HG02623 (cell line): ENCODE measurements around the gene CD302.
"Not testable (repeated sequence)": the region's sequence is repeated elsewhere in the genome, so short reads cannot be mapped to it uniquely, and the experiment has no call there.

Experiments
- ATAC-seq: cut with Tn5 transposase; IDR thresholded peaks from one replicate; pipeline ENCODE4 v1.9.1; 2021; ENCODE audit warnings: moderate library complexity; ENCODE audit not compliant: unreplicated experiment

The CD302 gene

GRCh38 chr2:159797543-159798375 lies at the start of gene CD302:
Gene CD302 (minus strand): TSS chr2:159798208. CDS start chr2:159798198, 10 bp downstream.
- ATAC-seq = peak; percentile 37

- no peak for ATAC-seq
Measured at GRCh38 chr2:159846564-159846963, 48.6 kb upstream of the CD302 start.

- no peak for ATAC-seq
Measured at GRCh38 chr2:159840616-159841015, 42.6 kb upstream of the CD302 start.

GRCh38 chr2:159832858-159833257 lies 34.9 kb upstream of the CD302 start:
- no peak for ATAC-seq

- ATAC-seq = no peak
Measured at GRCh38 chr2:159832026-159832425, 34.0 kb upstream of the CD302 start.

GRCh38 chr2:159829376-159829775 lies 31.4 kb upstream of the CD302 start:
- ATAC-seq = no peak

- ATAC-seq = no peak
Measured at GRCh38 chr2:159828738-159829137, 30.7 kb upstream of the CD302 start.

- not testable (repeated sequence) for ATAC-seq
Measured at GRCh38 chr2:159822478-159822833, 24.4 kb upstream of the CD302 start.

- not testable (repeated sequence) for ATAC-seq
Measured at GRCh38 chr2:159821775-159822477, 23.9 kb upstream of the CD302 start.

- no peak for ATAC-seq
Measured at GRCh38 chr2:159818940-159819339, 20.9 kb upstream of the CD302 start.

GRCh38 chr2:159817283-159817682 lies 19.3 kb upstream of the CD302 start:
- ATAC-seq = no peak

GRCh38 chr2:159811232-159811631 lies 13.2 kb upstream of the CD302 start:
- ATAC-seq = no peak

GRCh38 chr2:159808032-159808425 lies 10.0 kb upstream of the CD302 start:
- ATAC-seq = no peak

GRCh38 chr2:159807183-159808031 lies 9.4 kb upstream of the CD302 start:
- ATAC-seq = no peak

GRCh38 chr2:159804941-159805340 lies 6.9 kb upstream of the CD302 start:
- no peak for ATAC-seq

- no peak for ATAC-seq
Measured at GRCh38 chr2:159803235-159803962, 5.4 kb upstream of the CD302 start.

GRCh38 chr2:159802673-159803072 lies 4.7 kb upstream of the CD302 start:
- ATAC-seq = no peak

- ATAC-seq = no peak
Measured at GRCh38 chr2:159799833-159800232, 1.8 kb upstream of the CD302 start.

GRCh38 chr2:159798376-159798725 lies 343 bp upstream of the CD302 start:
- ATAC-seq = no peak

- ATAC-seq = no peak
Measured at GRCh38 chr2:159797225-159797542, 824 bp downstream of the CD302 start.
